ENCODE measurements around the gene VIPR2. TPM values are rescaled to one million over a fixed set of nuclear protein-coding genes. Genes with fewer than 3 reads are reported as not detected.

Gene VIPR2
- total and polyA plus RNA-seq, 2 experiments from 2014 or later, result 1.3 to 2.7 TPM

DNA sequence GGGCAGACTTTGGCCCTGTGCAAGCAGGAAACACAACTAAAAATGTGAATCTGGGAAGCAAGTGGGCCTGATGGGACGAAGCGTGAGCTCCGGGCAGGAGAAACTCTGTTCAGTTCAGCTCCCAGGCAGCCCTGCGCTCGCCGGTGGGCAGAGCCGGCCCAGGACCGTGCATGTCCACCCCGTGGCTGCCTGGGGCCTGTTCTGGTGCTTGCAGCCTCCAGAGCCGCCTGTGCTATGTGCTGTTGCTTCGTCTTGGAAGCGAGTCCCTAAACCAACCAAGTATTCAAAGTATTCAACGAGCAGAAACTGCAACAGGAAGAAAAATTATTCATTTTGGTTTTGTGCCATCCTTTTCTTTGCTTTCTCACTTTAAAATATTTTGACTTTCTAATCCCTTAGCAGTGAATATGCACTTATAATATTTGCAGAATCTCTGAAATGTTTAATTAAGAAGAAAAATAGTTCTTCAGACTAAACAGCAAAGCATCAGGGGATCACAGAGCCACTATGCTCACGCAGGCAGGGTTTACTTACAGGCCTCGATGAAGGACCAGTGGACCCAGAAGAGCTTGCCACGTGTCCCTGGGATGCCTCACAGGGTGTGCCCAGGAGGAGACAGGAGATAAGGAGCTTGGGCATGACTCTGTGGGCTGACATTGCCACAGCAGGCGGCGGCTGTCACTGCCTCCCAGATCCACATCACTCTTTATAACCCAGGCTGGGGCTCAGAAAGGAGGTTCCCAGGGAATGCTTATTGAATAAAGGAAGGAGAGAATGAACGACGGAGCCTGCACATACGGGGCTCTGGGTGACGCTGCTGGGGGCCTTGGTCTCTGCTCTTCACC, 45.6 kb downstream of the VIPR2 start:
- no peak overlapping the region for H3K4me2 ChIP-seq
- H3K36me3 ChIP-seq (ENCODE audit: insufficient read depth), result no peaks in the 10 kb centered on the region
- peaks cover 16% of the 10 kb centered on the region for H3K27me3 Mint-ChIP-seq (ENCODE audit: insufficient read depth, low read depth, poor library complexity)
- TF ChIP-seq ZNF331 (CRISPR knock-in tag; IDR thresholded peaks at IDR 0.05; ENCODE audit: low read depth), result no peak
- TF ChIP-seq STAT1 (IDR thresholded peaks at IDR 0.05; ENCODE audit: unreplicated experiment), result no peak
- no peak for TF ChIP-seq NANOG (IDR thresholded peaks at IDR 0.05; ENCODE audit: borderline replicate concordance)
- TF ChIP-seq EZH2phosphoT487 (IDR thresholded peaks at IDR 0.05; ENCODE audit: unreplicated experiment), result no peak
- no peak for TF ChIP-seq JUNB (IDR thresholded peaks at IDR 0.05; ENCODE audit: unreplicated experiment)
- TF ChIP-seq CREB1 (CRISPR knock-in tag; IDR thresholded peaks at IDR 0.05; ENCODE audit: low read depth), result no peak
- TF ChIP-seq EZH2 (IDR thresholded peaks at IDR 0.05; ENCODE audit: low read depth, unreplicated experiment), result no peak
- TF ChIP-seq, protein P1, sequence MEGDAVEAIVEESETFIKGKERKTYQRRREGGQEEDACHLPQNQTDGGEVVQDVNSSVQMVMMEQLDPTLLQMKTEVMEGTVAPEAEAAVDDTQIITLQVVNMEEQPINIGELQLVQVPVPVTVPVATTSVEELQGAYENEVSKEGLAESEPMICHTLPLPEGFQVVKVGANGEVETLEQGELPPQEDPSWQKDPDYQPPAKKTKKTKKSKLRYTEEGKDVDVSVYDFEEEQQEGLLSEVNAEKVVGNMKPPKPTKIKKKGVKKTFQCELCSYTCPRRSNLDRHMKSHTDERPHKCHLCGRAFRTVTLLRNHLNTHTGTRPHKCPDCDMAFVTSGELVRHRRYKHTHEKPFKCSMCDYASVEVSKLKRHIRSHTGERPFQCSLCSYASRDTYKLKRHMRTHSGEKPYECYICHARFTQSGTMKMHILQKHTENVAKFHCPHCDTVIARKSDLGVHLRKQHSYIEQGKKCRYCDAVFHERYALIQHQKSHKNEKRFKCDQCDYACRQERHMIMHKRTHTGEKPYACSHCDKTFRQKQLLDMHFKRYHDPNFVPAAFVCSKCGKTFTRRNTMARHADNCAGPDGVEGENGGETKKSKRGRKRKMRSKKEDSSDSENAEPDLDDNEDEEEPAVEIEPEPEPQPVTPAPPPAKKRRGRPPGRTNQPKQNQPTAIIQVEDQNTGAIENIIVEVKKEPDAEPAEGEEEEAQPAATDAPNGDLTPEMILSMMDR (conservative IDR thresholded peaks at IDR 0.05; ENCODE audit: low read depth in 2 of 2), result no peak
- TF ChIP-seq ETS1 (IDR thresholded peaks at IDR 0.05), result no peak
- TF ChIP-seq ZNF114 (CRISPR knock-in tag; IDR thresholded peaks at IDR 0.05), result no peak
- TF ChIP-seq ZNF462 (CRISPR knock-in tag; IDR thresholded peaks at IDR 0.05), result no peak
- no peak for TF ChIP-seq POLR2AphosphoS5 (IDR thresholded peaks at IDR 0.05; ENCODE audit: low read depth)
- TF ChIP-seq REST (IDR thresholded peaks at IDR 0.05; ENCODE audit: unreplicated experiment), result no peak
- no peak overlapping the region for H2AFZ ChIP-seq
- no peak overlapping the region for H3K4me3 Mint-ChIP-seq
- no peak for DNase-seq (ENCODE audit: low spot score)
- no peak overlapping the region for H3K27ac ChIP-seq (ENCODE audit: low read depth)
- no peaks in the 10 kb centered on the region for H3K4me1 ChIP-seq (ENCODE audit: insufficient read depth)
- no peaks in the 10 kb centered on the region for H4K20me1 ChIP-seq (replicated peaks; ENCODE audit: insufficient read depth)
- H3K27me3 ChIP-seq (ENCODE audit: insufficient read depth), result no peaks in the 10 kb centered on the region
- H3F3A ChIP-seq (replicated peaks; ENCODE audit: low read depth), result no peaks in the 10 kb centered on the region
- ATAC-seq, result no peak
- H3K27ac Mint-ChIP-seq, result no peak overlapping the region
- H3K9me3 Mint-ChIP-seq, result peaks cover 81% of the 10 kb centered on the region
- H3K9me2 ChIP-seq (ENCODE audit: insufficient read depth), result no peaks in the 10 kb centered on the region
- no peaks in the 10 kb centered on the region for H3K79me2 ChIP-seq (replicated peaks; ENCODE audit: insufficient read depth)
- H3K4me1 Mint-ChIP-seq, result no peaks in the 10 kb centered on the region; the same call in 2 of the 3 replicates
- peaks cover 33% of the 10 kb centered on the region for H3K36me3 Mint-ChIP-seq (ENCODE audit: low read depth)
- no peak overlapping the region for H3K4me3 ChIP-seq

Data from GM23338 (cell line).